Spinal cord (tissue), 10 donors: ENCODE results near the gene GRID1. TPM values are rescaled to one million over a fixed set of nuclear protein-coding genes. Genes with fewer than 3 reads are reported as not detected.

ENCODE experiments used
- DNase-seq, 6 donors: peaks; one replicate each; pipeline versions ENCODE4 v3.0.0 to v3.0.0-alpha.2; 2013 to 2015; ENCODE audit warnings: low spot score in 6 of 6, low read depth in 4 of 6
- H3K27ac ChIP-seq: one replicate; pipeline ENCODE4 v1.5.1; 2013; ENCODE audit warnings: low read depth, low read length, control low read depth
- H3K27me3 ChIP-seq: one replicate; pipeline ENCODE4 v1.6.1; 2013; ENCODE audit warnings: low read length; ENCODE audit not compliant: control insufficient read depth, insufficient read depth
- H3K36me3 ChIP-seq: one replicate; pipeline ENCODE4 v1.6.1; 2013; ENCODE audit warnings: low read length; ENCODE audit not compliant: control insufficient read depth, insufficient read depth
- H3K4me1 ChIP-seq: one replicate; pipeline ENCODE4 v1.6.1; 2013; ENCODE audit warnings: low read length; ENCODE audit not compliant: control insufficient read depth, insufficient read depth
- H3K4me3 ChIP-seq: one replicate; pipeline ENCODE4 v1.5.1; 2013; ENCODE audit warnings: low read depth, low read length, control low read depth
- H3K9me3 ChIP-seq: one replicate; pipeline ENCODE4 v1.6.1; 2013; ENCODE audit warnings: low read length; ENCODE audit not compliant: control insufficient read depth, insufficient read depth
- WGBS: methylation state at CpG from one replicate; pipeline ENCODE4 v1.1.5; 2013; ENCODE audit warnings: missing lambda C conversion rate; ENCODE audit not compliant: insufficient coverage; 5-methylcytosine and 5-hydroxymethylcytosine counted together
- polyA plus RNA-seq, 2 donors: library from polyadenylated mRNA; unstranded; fragments of 120-200 nt; gene quantifications; one replicate each; pipeline ENCODE4 v1.2.1, GENCODE V29; 2013; ENCODE audit not compliant: insufficient read length in 2 of 2
- total RNA-seq, 2 donors: library from RNA; depleted of rRNA in 1 of 2; stranded (reverse); fragments of 120-200 nt in 1 of 2; fragments of >200 nt in 1 of 2; gene quantifications; one replicate each; pipeline versions ENCODE4 v1.2.3 to v1.2.4, GENCODE V29; 2013 to 2014
- donor health status: healthy.

Gene GRID1
- total and polyA plus RNA-seq, 4 donors, result 7.6 to 30.1 (median 22.2) TPM

- peaks cover 38% of the 10 kb centered on the region for H3K4me1 ChIP-seq
- WGBS, result no CpG with 5 or more reads among the region's 1 CpG
- no peak overlapping the region for H3K4me3 ChIP-seq
- H3K9me3 ChIP-seq, result no peaks in the 10 kb centered on the region
- H3K36me3 ChIP-seq, result no peaks in the 10 kb centered on the region
- no peak overlapping the region for H3K27ac ChIP-seq
- H3K27me3 ChIP-seq, result no peaks in the 10 kb centered on the region
- peak in 2 of 6 donors; percentile 39 to 55 for DNase-seq
Observed at GRCh38 chr10:86232644-86233043, 134.0 kb downstream of the GRID1 start.

- peaks cover 44% of the 10 kb centered on the region for H3K4me1 ChIP-seq
- no peak for DNase-seq
- no peaks in the 10 kb centered on the region for H3K36me3 ChIP-seq
- H3K27me3 ChIP-seq, result no peaks in the 10 kb centered on the region
- H3K27ac ChIP-seq, result no peak overlapping the region
- no peak overlapping the region for H3K4me3 ChIP-seq
- H3K9me3 ChIP-seq, result no peaks in the 10 kb centered on the region
- 67% methylated on average over 6 of the region's 11 CpGs for WGBS
Observed at GRCh38 chr10:86231796-86232560, 134.6 kb downstream of the GRID1 start.

GRCh38 chr10:86230557-86231180, 135.9 kb downstream of the GRID1 start:
- Histone ChIP-seq H3K9me3 (no peaks in the 10 kb centered on the region), H3K27me3 (no peaks in the 10 kb centered on the region), H3K4me3 (no peak overlapping the region), H3K27ac (no peak overlapping the region), H3K4me1 (peaks cover 49% of the 10 kb centered on the region), H3K36me3 (no peaks in the 10 kb centered on the region)
- no peak for DNase-seq
- WGBS, result 94% methylated on average over 5 of the region's 7 CpGs

GRCh38 chr10:86229811-86230556, 136.6 kb downstream of the GRID1 start:
- WGBS, result 79% methylated on average over 5 of the region's 6 CpGs
- Histone ChIP-seq H3K27me3 (no peaks in the 10 kb centered on the region), H3K4me1 (peaks cover 52% of the 10 kb centered on the region), H3K36me3 (no peaks in the 10 kb centered on the region), H3K4me3 (no peak overlapping the region), H3K9me3 (no peaks in the 10 kb centered on the region), H3K27ac (no peak overlapping the region)
- DNase-seq, result no peak

- no peak overlapping the region for H3K4me3 ChIP-seq
- WGBS, result 90% methylated on average over 5 of the region's 7 CpGs
- H3K9me3 ChIP-seq, result no peaks in the 10 kb centered on the region
- DNase-seq, result no peak
- H3K4me1 ChIP-seq, result peaks cover 52% of the 10 kb centered on the region
- no peaks in the 10 kb centered on the region for H3K36me3 ChIP-seq
- H3K27me3 ChIP-seq, result no peaks in the 10 kb centered on the region
- H3K27ac ChIP-seq, result no peak overlapping the region
Observed at GRCh38 chr10:86229376-86229775, 137.2 kb downstream of the GRID1 start.

GRCh38 chr10:86227501-86228258, 138.9 kb downstream of the GRID1 start:
- H3K36me3 ChIP-seq, result no peaks in the 10 kb centered on the region
- DNase-seq, result no peak
- no peak overlapping the region for H3K27ac ChIP-seq
- H3K4me1 ChIP-seq, result peaks cover 39% of the 10 kb centered on the region
- no peak overlapping the region for H3K4me3 ChIP-seq
- 98% methylated on average over 5 of the region's 6 CpGs for WGBS
- no peaks in the 10 kb centered on the region for H3K27me3 ChIP-seq
- no peaks in the 10 kb centered on the region for H3K9me3 ChIP-seq

GRCh38 chr10:86226781-86227201, 139.8 kb downstream of the GRID1 start:
- H3K27ac ChIP-seq, result no peak overlapping the region
- peak in 1 of 6 donors; percentile 48 for DNase-seq
- H3K27me3 ChIP-seq, result no peaks in the 10 kb centered on the region
- WGBS, result 62% methylated on average over 3 of the region's 3 CpGs
- H3K4me3 ChIP-seq, result no peak overlapping the region
- H3K9me3 ChIP-seq, result no peaks in the 10 kb centered on the region
- H3K36me3 ChIP-seq, result no peaks in the 10 kb centered on the region
- peaks cover 44% of the 10 kb centered on the region for H3K4me1 ChIP-seq

GRCh38 chr10:86226016-86226415, 140.6 kb downstream of the GRID1 start:
- Histone ChIP-seq H3K9me3 (no peaks in the 10 kb centered on the region), H3K4me1 (peaks cover 49% of the 10 kb centered on the region), H3K27me3 (no peaks in the 10 kb centered on the region), H3K36me3 (no peaks in the 10 kb centered on the region), H3K4me3 (no peak overlapping the region), H3K27ac (no peak overlapping the region)
- 89% methylated on average over 7 of the region's 8 CpGs for WGBS
- DNase-seq, result no peak

GRCh38 chr10:86225103-86225782, 141.4 kb downstream of the GRID1 start:
- peaks cover 52% of the 10 kb centered on the region for H3K4me1 ChIP-seq
- peak in 1 of 6 donors; percentile 56 for DNase-seq
- H3K9me3 ChIP-seq, result no peaks in the 10 kb centered on the region
- no peaks in the 10 kb centered on the region for H3K27me3 ChIP-seq
- H3K27ac ChIP-seq, result no peak overlapping the region
- H3K36me3 ChIP-seq, result no peaks in the 10 kb centered on the region
- 66% methylated on average over 9 of the region's 10 CpGs for WGBS
- no peak overlapping the region for H3K4me3 ChIP-seq
